H1 (cell line): ENCODE data around the gene SSUH2. TPM values are rescaled to one million over a fixed set of nuclear protein-coding genes. Genes with fewer than 3 reads are reported as not detected.

Experiments
- BACH1 ChIP-seq: IDR thresholded peaks from 2 replicates; pipeline ENCODE4 v1.6.1; 2012; ENCODE audit warnings: low read length, improper control_type of control experiment
- BCL11A ChIP-seq, 2 experiments: IDR thresholded peaks; one replicate each; pipeline ENCODE4 v1.6.1; 2011; ENCODE audit warnings: low read depth in 2 of 2, low read length in 2 of 2, mild to moderate bottlenecking in 2 of 2
- CEBPB ChIP-seq: IDR thresholded peaks from 2 replicates; pipeline ENCODE4 v1.6.1; 2012; ENCODE audit warnings: low read depth, low read length
- CHD7 ChIP-seq: fragments of 300-600 bp; sonication (generic); IDR thresholded peaks from 2 replicates; pipeline ENCODE4 v1.7.1; 2012; ENCODE audit warnings: low read length, moderate library complexity, mild to moderate bottlenecking, inconsistent platforms; ENCODE audit not compliant: insufficient replicate concordance
- FOSL1 ChIP-seq: IDR thresholded peaks from 2 replicates; pipeline ENCODE4 v1.6.1; 2011; ENCODE audit warnings: mild to moderate bottlenecking, low read depth, low read length, moderate library complexity; ENCODE audit not compliant: insufficient read depth
- MAFK ChIP-seq: IDR thresholded peaks from 2 replicates; pipeline ENCODE4 v1.6.1; 2012; ENCODE audit warnings: low read depth, mild to moderate bottlenecking, improper control_type of control experiment, low read length
- POLR2AphosphoS5 ChIP-seq: IDR thresholded peaks from 2 replicates; pipeline ENCODE4 v1.6.1; 2011; ENCODE audit warnings: low read depth, low read length
- SIN3A ChIP-seq, 2 experiments: IDR thresholded peaks in 1 of 2; conservative IDR thresholded peaks in 1 of 2; 2 replicates each; pipeline ENCODE4 v1.6.1; 2011 to 2012; ENCODE audit warnings: low read length in 2 of 2, improper control_type of control experiment in 1 of 2, low read depth in 1 of 2, mild to moderate bottlenecking in 1 of 2
- USF2 ChIP-seq: IDR thresholded peaks from 2 replicates; pipeline ENCODE4 v1.6.1; 2011; ENCODE audit warnings: low read length, improper control_type of control experiment
- YY1 ChIP-seq: IDR thresholded peaks from 2 replicates; pipeline ENCODE4 v1.6.1; 2011; ENCODE audit warnings: low read depth, mild to moderate bottlenecking, low read length
- polyA plus RNA-seq, 7 experiments: library from polyadenylated mRNA; depleted of rRNA in 3 of 7; stranded (reverse) in 5 of 7; unstranded in 2 of 7; fragments of >200 nt in 5 of 7; fragments of 200-250 nt in 2 of 7; gene quantifications; 1 replicate in 5 of 7; 2 replicates in 1 of 7; 4 replicates in 1 of 7; pipeline versions ENCODE4 v1.2.1 to v1.2.3, GENCODE V29; 2011 to 2013; ENCODE audit warnings: missing spikeins in 2 of 7, mixed read lengths in 2 of 7
- total RNA-seq: library from RNA; stranded (reverse); fragmentation: NEBNext Ultra II Directional; extraction: Animal tissue kit (Norgen Biotek cat#: 25700); gene quantifications from 2 replicates; pipeline ENCODE4 v1.2.1, GENCODE V29; 2021

SSUH2 gene
- total and polyA plus RNA-seq, 2 of the 8 experiments (the other 6 are each of a cell fraction or from before 2014, with no cell fraction given) = 0.62 to 0.69 TPM

- TF ChIP-seq CHD7 = no peak
- TF ChIP-seq FOSL1 = no peak
- no peak for TF ChIP-seq CEBPB
- TF ChIP-seq USF2 = no peak
- no peak for TF ChIP-seq BACH1
- TF ChIP-seq SIN3A (conservative IDR thresholded peaks at IDR 0.05 in 1 of 2, IDR thresholded peaks at IDR 0.05 in 1 of 2; ENCODE audit: low read depth in 1 of 2, low read length in 2 of 2) = no peak
- TF ChIP-seq POLR2AphosphoS5 = no peak
- no peak for TF ChIP-seq BCL11A (IDR thresholded peaks at IDR 0.05; ENCODE audit: low read depth in 2 of 2, low read length in 2 of 2)
- no peak for TF ChIP-seq MAFK
- TF ChIP-seq YY1 = no peak
Measured at GRCh38 chr3:8575364-8576104, 69.1 kb downstream of the SSUH2 start (continued).
